HCT116 (cell line): ENCODE data around the gene BSG.
A peak's percentile ranks its signal among the peaks of the same experiment; 100 is the strongest.

Experiments used
- CEBPB ChIP-seq: IDR thresholded peaks from 2 replicates; pipeline ENCODE4 v1.6.1; 2012; ENCODE audit warnings: low read depth
- EZH2 ChIP-seq: fragments of 200-600 bp; sonication (generic); IDR thresholded peaks from 2 replicates; pipeline ENCODE4 v1.6.1; 2017; ENCODE audit warnings: antibody characterized with exemption, mixed run types
- POLR2A ChIP-seq: IDR thresholded peaks from 2 replicates; pipeline ENCODE4 v1.7.0; 2011; ENCODE audit warnings: borderline replicate concordance; ENCODE audit not compliant: insufficient read depth, insufficient read length; ENCODE audit errors: extremely low read depth
- POLR2AphosphoS5 ChIP-seq: IDR thresholded peaks from 2 replicates; pipeline ENCODE4 v1.6.1; 2011; ENCODE audit warnings: mild to moderate bottlenecking, low read depth, low read length, moderate library complexity
- SIN3A ChIP-seq: IDR thresholded peaks from 2 replicates; pipeline ENCODE4 v1.6.1; 2012; ENCODE audit warnings: low read depth
- TF ChIP-seq, protein P1 (sequence below), 3 experiments: fragments of 200-600 bp in 1 of 3; sonication (generic) in 1 of 3; IDR thresholded peaks in 2 of 3; conservative IDR thresholded peaks in 1 of 3; 2 replicates each; pipeline ENCODE4 v1.5.1; 2012 to 2017; ENCODE audit warnings: low read depth in 2 of 3, low read length in 2 of 3, antibody characterized with exemption in 1 of 3, borderline replicate concordance in 1 of 3, control low read depth in 1 of 3, mild to moderate bottlenecking in 1 of 3, mixed read lengths in 1 of 3, mixed run types in 1 of 3, moderate library complexity in 1 of 3; ENCODE audit not compliant: insufficient read depth in 1 of 3

DNA sequence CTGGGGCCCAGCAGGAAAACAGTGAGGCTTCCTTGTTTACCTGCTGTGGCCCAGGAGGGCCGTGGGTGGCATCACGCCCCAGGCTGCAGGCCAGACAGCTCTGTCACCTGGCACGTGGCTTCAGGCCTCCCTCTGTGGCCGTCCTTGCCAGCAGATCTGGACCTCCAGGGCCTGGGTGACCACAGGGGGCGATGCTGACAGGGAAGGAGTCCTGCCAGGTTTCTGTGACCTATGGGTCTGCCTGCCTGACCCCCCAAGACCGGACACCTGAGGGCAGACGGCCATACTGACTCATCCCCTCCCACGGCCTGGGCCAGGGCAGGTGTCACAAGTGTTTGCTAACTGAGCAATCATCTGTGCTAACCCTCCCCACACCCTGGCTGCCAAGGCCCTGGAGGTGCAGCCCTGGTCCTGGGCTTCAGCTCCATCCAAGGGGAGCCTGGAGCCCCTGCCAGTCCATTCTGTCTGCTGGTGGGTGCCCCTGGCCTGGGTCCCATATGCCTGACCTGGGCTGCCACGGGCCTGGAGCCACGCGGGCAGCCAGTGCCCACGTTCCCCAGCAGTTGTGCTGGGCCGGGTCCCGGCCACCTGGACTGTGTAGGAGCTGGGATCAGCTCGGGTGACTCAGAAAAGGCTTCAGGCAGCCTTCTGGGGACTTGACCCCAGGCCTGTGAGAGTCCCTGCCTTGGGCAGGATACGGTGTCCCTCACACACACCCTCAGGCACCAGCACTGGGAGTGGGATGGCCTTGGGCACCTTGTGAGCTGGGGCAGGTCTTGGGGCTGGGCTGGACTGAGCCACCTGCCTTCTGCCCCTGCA lies 37.2 kb upstream of the BSG start:
- TF ChIP-seq SIN3A (no peak), POLR2AphosphoS5 (peak; percentile 41; the same call in 1 of the 2 replicates), CEBPB (no peak), POLR2A (no peak), EZH2 (no peak)
- TF ChIP-seq, protein P1, sequence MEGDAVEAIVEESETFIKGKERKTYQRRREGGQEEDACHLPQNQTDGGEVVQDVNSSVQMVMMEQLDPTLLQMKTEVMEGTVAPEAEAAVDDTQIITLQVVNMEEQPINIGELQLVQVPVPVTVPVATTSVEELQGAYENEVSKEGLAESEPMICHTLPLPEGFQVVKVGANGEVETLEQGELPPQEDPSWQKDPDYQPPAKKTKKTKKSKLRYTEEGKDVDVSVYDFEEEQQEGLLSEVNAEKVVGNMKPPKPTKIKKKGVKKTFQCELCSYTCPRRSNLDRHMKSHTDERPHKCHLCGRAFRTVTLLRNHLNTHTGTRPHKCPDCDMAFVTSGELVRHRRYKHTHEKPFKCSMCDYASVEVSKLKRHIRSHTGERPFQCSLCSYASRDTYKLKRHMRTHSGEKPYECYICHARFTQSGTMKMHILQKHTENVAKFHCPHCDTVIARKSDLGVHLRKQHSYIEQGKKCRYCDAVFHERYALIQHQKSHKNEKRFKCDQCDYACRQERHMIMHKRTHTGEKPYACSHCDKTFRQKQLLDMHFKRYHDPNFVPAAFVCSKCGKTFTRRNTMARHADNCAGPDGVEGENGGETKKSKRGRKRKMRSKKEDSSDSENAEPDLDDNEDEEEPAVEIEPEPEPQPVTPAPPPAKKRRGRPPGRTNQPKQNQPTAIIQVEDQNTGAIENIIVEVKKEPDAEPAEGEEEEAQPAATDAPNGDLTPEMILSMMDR (IDR thresholded peaks at IDR 0.05 in 2 of 3, conservative IDR thresholded peaks at IDR 0.05 in 1 of 3; ENCODE audit: borderline replicate concordance in 1 of 3, insufficient read depth in 1 of 3, low read depth in 2 of 3, low read length in 2 of 3), result 0 out of 6 replicates have a peak, but pooled peaks of 2 of the 3 experiments have one; percentile 1 to 18
